HPDE6-E6E7 (cell line): ENCODE results near the gene SUMF1.

ENCODE experiments used
- DNase-seq: peaks from one replicate; pipeline ENCODE4 v3.0.0; 2011; ENCODE audit warnings: missing footprints; ENCODE audit errors: extremely low spot score

SUMF1 gene

DNA sequence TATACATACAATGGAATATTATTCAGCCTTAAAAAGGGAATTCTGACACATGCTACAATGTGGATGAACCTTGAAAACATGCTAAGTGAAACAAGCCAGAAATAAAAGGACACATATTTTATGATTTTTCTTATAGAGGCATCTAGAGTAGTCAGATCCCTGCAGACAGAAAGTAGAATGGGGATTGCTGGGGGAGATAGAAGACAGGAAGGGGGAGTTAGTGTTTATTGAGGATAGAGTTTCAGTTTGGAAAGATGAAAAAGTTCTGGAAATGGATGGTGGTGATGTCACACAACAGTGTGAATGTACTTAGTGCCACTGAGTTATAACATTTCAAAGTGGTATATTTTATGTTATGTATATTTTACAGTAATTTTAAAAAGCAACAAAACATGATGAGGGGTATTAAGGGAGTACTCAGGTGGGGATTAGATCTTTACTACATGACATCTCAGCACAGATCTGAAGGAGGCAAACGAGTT, 30.8 kb upstream of the SUMF1 start:
- DNase-seq: no peak

- no peak for DNase-seq
These were observed 30.1 kb upstream of the SUMF1 start for GRCh38 chr3:4497005-4497692.

GRCh38 chr3:4496087-4496452, 29.0 kb upstream of the SUMF1 start:
- no peak for DNase-seq

DNA sequence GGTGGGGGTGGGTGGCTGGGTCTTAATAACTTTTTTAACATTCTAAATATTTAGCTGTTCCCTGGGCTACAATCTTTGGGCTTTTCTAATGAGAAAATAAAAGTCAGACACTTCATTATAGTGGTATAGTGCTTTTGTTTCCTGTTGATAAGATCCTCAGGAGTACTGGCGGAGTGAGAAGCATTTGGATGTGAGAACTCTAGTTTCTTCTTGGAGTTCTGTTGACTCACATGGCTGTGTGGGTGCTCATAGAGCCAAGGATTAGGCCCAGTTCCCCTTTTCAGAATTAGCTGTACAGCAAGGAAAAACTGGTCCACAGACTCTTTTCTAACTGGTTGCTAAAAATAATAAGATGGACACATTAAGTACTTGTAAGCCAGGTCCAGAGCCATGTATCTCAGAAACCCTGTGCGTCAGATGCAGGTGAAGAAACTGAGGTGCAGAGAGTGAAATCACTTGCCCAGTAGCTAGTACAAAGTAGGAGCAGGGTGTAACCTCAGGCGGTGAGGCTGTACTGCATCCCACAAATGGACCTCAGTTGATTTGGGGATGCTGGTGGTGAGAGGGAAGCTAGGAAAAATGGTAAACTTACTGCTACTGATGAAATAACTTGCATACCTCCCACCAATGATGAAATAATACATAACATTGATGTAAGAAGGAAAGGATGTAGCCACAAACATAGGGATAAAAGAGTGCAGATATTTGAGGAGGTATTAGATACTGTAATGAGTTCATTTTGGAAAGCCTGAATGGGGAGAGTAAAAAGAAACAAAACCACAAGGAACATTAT, 28.4 kb upstream of the SUMF1 start:
- no peak for DNase-seq

GRCh38 chr3:4494895-4495264, 27.8 kb upstream of the SUMF1 start:
- DNase-seq: no peak

DNA sequence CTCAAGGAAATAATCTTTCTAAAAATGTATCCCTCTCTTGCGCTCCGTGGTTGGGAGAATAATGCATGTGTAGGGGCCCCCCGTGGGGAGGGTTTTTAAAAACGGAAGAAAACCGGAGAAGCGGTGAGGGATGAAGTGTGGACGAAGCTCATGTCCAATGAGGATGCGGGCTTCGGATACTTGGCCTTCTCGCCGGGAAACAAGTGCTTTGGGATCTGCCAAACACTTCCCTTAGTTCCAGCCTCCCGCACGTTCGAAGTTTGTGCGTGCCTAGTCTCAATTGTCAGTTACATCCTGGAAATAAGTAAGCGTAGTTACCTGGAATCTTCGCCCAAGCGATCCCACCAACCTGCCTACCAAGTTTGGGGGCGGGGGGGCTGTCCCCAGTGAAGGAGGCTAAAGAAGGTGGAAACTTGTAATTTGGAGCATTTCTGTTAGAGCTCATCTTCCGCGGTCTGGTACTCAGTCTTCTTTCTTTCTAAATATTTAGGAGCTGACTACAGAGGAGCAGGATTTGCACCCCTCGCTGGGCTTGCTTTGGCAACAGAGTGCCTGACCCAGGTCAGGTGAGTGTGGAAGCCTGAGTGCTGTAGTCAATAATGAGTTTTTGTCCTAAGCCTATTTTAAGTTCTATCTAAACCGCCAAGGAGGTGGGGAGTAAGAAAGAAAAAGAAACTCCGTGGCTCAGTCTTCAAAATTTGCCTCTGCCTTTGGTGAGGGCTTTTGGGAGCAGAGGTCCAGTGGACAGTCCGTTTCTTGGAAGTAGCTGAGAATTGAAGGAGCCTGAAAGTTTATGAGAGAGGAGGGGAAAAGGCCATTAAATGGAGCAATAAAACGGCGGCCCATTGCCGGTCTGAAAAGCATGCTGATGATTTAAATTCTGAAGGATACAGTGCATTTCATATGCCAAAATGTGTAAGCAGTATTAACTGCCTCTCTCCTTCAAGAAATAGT, 27.1 kb upstream of the SUMF1 start:
- no peak for DNase-seq

GRCh38 chr3:4493014-4493940, 26.2 kb upstream of the SUMF1 start, which contains the start of gene ITPR1:
Gene ITPR1 (plus strand): TSS chr3:4493348. CDS start chr3:4516492, 23,144 bp downstream.
- DNase-seq: peak; percentile 59

- DNase-seq: no peak
These were observed 25.3 kb upstream of the SUMF1 start for GRCh38 chr3:4492208-4493013.

DNA sequence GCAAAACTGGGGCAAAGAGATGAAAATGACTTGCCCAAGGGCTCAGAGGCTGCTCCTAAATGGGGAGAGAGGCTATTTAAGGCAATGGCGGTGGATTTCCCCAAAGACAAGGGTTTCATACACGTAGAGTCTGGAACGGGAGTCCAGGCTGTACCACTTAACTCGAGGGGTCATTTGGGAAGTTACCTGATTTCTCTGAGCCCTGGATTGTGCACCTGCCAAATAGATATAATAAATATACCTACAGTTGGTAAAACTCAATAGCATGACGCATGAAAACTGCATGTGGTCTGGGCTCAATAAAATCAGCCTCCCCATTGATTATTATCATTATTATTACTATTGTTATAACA, 24.8 kb upstream of the SUMF1 start:
- DNase-seq: no peak

DNA sequence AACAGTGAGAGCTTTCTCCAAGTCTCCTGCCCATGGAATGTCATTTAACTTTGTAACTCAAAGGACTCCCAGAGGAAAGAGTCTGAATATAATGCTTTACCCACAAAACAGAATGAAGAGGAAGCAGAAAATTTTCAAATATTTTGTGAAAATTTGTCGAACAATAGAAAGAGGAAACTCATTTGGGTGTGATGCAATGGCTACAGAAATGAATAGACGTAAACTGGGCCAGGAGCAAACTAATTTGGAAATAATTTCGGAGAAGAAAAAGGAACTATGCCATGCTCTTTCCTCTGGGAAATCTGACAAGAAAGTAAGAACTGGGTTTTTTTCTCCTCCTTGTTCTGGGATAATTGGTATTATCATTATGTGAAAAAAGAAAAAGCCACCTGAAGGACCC, 11.2 kb upstream of the SUMF1 start:
- DNase-seq: no peak

- no peak for DNase-seq
These were observed 9.4 kb upstream of the SUMF1 start for GRCh38 chr3:4476496-4476895.

GRCh38 chr3:4475804-4476203, 8.7 kb upstream of the SUMF1 start:
- DNase-seq: no peak

DNA sequence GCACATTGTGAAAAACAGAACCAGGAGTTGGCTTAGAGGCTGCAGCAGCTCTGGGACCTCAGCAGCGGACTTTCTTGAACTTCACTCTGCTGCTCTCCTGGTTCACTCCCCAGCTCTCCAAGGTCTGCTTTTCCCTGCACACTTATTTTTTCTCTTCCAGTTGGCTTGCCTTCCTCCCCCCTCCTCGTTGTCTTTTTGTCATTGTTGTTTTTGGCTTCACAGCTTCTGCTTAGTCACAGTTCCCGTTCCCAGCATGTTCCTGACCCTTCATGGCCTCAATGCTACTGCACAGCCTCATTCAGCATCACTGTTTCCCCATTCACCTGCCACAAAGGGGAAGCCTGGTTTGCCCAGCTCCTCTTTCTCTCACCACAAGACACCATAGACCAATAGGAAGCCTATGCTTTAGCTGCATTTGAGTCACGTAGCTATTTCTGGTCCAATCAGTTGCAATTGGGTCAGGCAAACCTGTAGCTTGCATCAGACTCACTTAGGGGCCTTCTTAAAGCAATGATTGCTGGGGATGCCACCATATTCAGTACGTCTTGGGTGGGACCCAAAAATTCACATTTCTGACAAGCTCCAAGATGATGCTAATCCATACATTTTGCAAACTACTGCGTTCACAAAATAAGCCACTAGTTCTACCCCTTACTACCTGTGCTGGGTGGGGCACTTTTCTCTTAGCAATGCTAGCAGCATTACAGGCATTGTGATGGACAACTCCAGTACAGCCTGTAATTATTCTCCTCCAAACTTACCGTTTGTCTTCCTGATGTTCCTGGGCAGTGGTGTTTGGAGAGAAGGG, 7.8 kb upstream of the SUMF1 start:
- DNase-seq: no peak

DNA sequence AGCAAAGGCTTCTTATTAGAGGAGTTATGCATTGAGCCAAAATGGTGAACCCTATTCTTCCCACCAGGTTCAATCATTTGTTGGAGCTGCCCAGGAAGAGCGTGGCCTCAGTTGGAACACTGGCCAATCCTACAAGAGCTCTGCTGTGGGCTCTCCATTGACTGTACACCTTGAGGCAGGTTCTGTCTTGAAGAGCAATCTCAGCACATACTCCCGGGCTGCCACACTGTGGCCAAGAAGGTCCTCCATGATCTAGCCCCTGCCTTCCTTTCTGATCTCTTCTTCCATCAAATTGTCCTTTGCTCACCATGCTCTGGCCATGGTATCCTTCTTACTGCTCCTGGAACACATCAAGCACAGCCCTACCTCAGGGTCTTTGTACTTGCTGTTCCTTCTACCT, 5.7 kb upstream of the SUMF1 start:
- no peak for DNase-seq

DNA sequence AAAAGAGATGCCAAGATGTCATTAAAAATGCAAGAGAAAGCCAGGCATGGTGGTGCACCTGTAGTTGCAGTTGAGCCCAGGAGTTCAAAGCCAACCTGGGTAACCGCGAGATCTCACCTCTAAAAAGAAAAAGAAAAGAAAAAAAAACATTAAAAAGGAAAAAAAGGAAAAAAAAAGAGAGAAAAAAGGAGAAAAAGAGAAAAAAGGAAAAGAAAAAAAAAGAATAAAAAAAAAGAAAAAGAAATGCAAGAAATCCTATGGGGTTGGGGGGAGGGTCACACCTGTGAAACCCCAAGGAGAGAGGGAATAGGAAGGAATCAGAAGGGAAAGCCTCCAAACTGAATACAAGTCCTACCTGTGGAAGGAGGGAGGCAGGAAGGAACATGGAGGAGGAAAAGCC, 5.2 kb upstream of the SUMF1 start:
- DNase-seq: no peak

GRCh38 chr3:4471907-4472306, 4.8 kb upstream of the SUMF1 start:
- DNase-seq: no peak

DNA sequence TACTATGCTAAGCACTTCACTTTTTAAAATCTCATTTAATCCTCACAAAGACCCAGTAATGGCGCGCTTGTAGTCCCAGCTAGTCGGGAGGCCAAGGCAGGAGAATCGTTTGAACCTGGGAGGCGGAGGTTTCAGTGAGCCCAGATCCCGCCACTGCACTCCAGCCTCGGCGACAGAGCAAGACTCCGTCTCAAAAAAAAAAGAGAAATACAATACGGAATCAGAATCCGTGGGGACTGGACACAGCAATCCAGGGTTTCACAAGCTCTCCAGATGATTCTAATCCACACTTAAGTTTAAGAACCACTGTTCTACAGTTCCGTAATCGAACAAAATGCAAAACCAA, 426 bp upstream of the SUMF1 start:
- no peak for DNase-seq

- no peak for DNase-seq
These were observed 2.5 kb downstream of the SUMF1 start for GRCh38 chr3:4464576-4464975.

- DNase-seq: no peak
These were observed 4.6 kb downstream of the SUMF1 start for GRCh38 chr3:4462369-4463040.
